Muscle layer of colon (tissue), 2 donors: ENCODE results near the gene TRIM39.
"Not testable (repeated sequence)": the region's sequence is repeated elsewhere in the genome, so short reads cannot be mapped to it uniquely, and the experiment has no call there.

Experiments used
- H3K27ac ChIP-seq: one replicate; pipeline ENCODE4 v1.7.0; 2013; ENCODE audit warnings: low read depth, mild to moderate bottlenecking, low read length, moderate library complexity
- H3K27me3 ChIP-seq, 2 donors: one replicate each; pipeline ENCODE4 v1.7.0; 2013; ENCODE audit warnings: low read length in 2 of 2, mild to moderate bottlenecking in 2 of 2; ENCODE audit not compliant: insufficient read depth in 2 of 2, control insufficient read depth in 1 of 2
- H3K36me3 ChIP-seq: one replicate; pipeline ENCODE4 v1.7.0; 2013; ENCODE audit warnings: mild to moderate bottlenecking, low read length; ENCODE audit not compliant: insufficient read depth
- H3K4me1 ChIP-seq: one replicate; pipeline ENCODE4 v1.7.0; 2013; ENCODE audit warnings: mild to moderate bottlenecking, low read length; ENCODE audit not compliant: insufficient read depth
- H3K4me3 ChIP-seq, 2 donors: one replicate each; pipeline ENCODE4 v1.7.0; 2013; ENCODE audit warnings: low read length in 2 of 2, low read depth in 1 of 2, mild to moderate bottlenecking in 1 of 2, moderate library complexity in 1 of 2
- H3K9ac ChIP-seq: one replicate; pipeline ENCODE4 v1.7.0; 2013; ENCODE audit warnings: low read length
- H3K9me3 ChIP-seq: one replicate; pipeline ENCODE4 v1.7.0; 2013; ENCODE audit warnings: mild to moderate bottlenecking, low read length
- donor health status: abdominal sarcoma.
- donor health status: Adenocarcinoma of cecum.

TRIM39 gene

GRCh38 chr6:30352550-30352949 is 25.8 kb downstream of the TRIM39 start:
- Histone ChIP-seq H3K36me3 (peaks cover 1% of the 10 kb centered on the region), H3K9me3 (no peaks in the 10 kb centered on the region), H3K27ac (no peak overlapping the region), H3K9ac (no peak overlapping the region), H3K4me1 (no peaks in the 10 kb centered on the region), H3K27me3 (no peaks in the 10 kb centered on the region), H3K4me3 (no peak overlapping the region)

GRCh38 chr6:30355281-30355680 is 28.6 kb downstream of the TRIM39 start:
- Histone ChIP-seq H3K27ac (no peak overlapping the region), H3K4me1 (no peaks in the 10 kb centered on the region), H3K27me3 (peaks cover 0 to 6% of the 10 kb centered on the region in 2 donors), H3K9me3 (no peaks in the 10 kb centered on the region), H3K9ac (no peak overlapping the region), H3K4me3 (no peak overlapping the region), H3K36me3 (no peaks in the 10 kb centered on the region)

GRCh38 chr6:30356536-30356935 is 29.8 kb downstream of the TRIM39 start:
- Histone ChIP-seq H3K27me3 (peaks cover 0 to 9% of the 10 kb centered on the region in 2 donors), H3K9ac (peak overlapping the region; percentile 74), H3K4me1 (no peaks in the 10 kb centered on the region), H3K36me3 (no peaks in the 10 kb centered on the region), H3K9me3 (no peaks in the 10 kb centered on the region), H3K27ac (no peak overlapping the region), H3K4me3 (peak overlapping the region in 1 of 2 donors; percentile 66)

- peaks cover 0 to 9% of the 10 kb centered on the region in 2 donors for H3K27me3 ChIP-seq
- H3K36me3 ChIP-seq = no peaks in the 10 kb centered on the region
- peak overlapping the region; percentile 74 for H3K27ac ChIP-seq
- H3K9ac ChIP-seq = peak overlapping the region; percentile 74
- H3K4me1 ChIP-seq = no peaks in the 10 kb centered on the region
- H3K4me3 ChIP-seq = peak overlapping the region; percentile 43 to 66
- H3K9me3 ChIP-seq = no peaks in the 10 kb centered on the region
These were observed 31.2 kb downstream of the TRIM39 start for GRCh38 chr6:30357678-30358540.

GRCh38 chr6:30359276-30359675 is 32.5 kb downstream of the TRIM39 start:
- H3K9ac ChIP-seq = no peak overlapping the region
- peaks cover 0 to 9% of the 10 kb centered on the region in 2 donors for H3K27me3 ChIP-seq
- no peaks in the 10 kb centered on the region for H3K4me1 ChIP-seq
- no peaks in the 10 kb centered on the region for H3K36me3 ChIP-seq
- H3K4me3 ChIP-seq = no peak overlapping the region
- no peak overlapping the region for H3K27ac ChIP-seq
- H3K9me3 ChIP-seq = no peaks in the 10 kb centered on the region

GRCh38 chr6:30360139-30360538 is 33.4 kb downstream of the TRIM39 start:
- Histone ChIP-seq H3K36me3 (no peaks in the 10 kb centered on the region), H3K27ac (no peak overlapping the region), H3K4me1 (no peaks in the 10 kb centered on the region), H3K27me3 (peaks cover 0 to 9% of the 10 kb centered on the region in 2 donors), H3K4me3 (no peak overlapping the region), H3K9me3 (no peaks in the 10 kb centered on the region), H3K9ac (no peak overlapping the region)

GRCh38 chr6:30361661-30362060 is 34.9 kb downstream of the TRIM39 start:
- H3K9ac ChIP-seq = no peak overlapping the region
- no peaks in the 10 kb centered on the region for H3K4me1 ChIP-seq
- no peaks in the 10 kb centered on the region for H3K9me3 ChIP-seq
- H3K4me3 ChIP-seq = no peak overlapping the region
- no peaks in the 10 kb centered on the region for H3K36me3 ChIP-seq
- H3K27me3 ChIP-seq = peaks cover 0 to 9% of the 10 kb centered on the region in 2 donors
- no peak overlapping the region for H3K27ac ChIP-seq

GRCh38 chr6:30363459-30363858 is 36.7 kb downstream of the TRIM39 start:
- Histone ChIP-seq H3K4me3 (no peak overlapping the region), H3K4me1 (no peaks in the 10 kb centered on the region), H3K9ac (no peak overlapping the region), H3K36me3 (no peaks in the 10 kb centered on the region), H3K27me3 (peaks cover 0 to 9% of the 10 kb centered on the region in 2 donors), H3K27ac (no peak overlapping the region), H3K9me3 (no peaks in the 10 kb centered on the region)

GRCh38 chr6:30364591-30364990 is 37.9 kb downstream of the TRIM39 start:
- no peak overlapping the region for H3K27ac ChIP-seq
- peaks cover 0 to 9% of the 10 kb centered on the region in 2 donors for H3K27me3 ChIP-seq
- no peaks in the 10 kb centered on the region for H3K4me1 ChIP-seq

GRCh38 chr6:30369280-30369679 is 42.6 kb downstream of the TRIM39 start:
- not testable (repeated sequence) for H3K9ac ChIP-seq, H3K27ac ChIP-seq, H3K4me1 ChIP-seq, H3K4me3 ChIP-seq, H3K36me3 ChIP-seq, H3K9me3 ChIP-seq, H3K27me3 ChIP-seq

More at GRCh38 chr6:30364591-30364990, 37.9 kb downstream of the TRIM39 start:
- no peaks in the 10 kb centered on the region for H3K9me3 ChIP-seq
- H3K4me3 ChIP-seq = no peak overlapping the region
- H3K36me3 ChIP-seq = no peaks in the 10 kb centered on the region
- H3K9ac ChIP-seq = no peak overlapping the region

GRCh38 chr6:30378290-30378937 is 51.7 kb downstream of the TRIM39 start:
- Histone ChIP-seq H3K4me3 (no peak overlapping the region), H3K9me3 (no peaks in the 10 kb centered on the region), H3K27me3 (no peaks in the 10 kb centered on the region)

More at GRCh38 chr6:30378290-30378937, 51.7 kb downstream of the TRIM39 start:
- Histone ChIP-seq H3K27ac (no peak overlapping the region), H3K4me1 (no peaks in the 10 kb centered on the region), H3K9ac (no peak overlapping the region), H3K36me3 (no peaks in the 10 kb centered on the region)
